ENCODE measurements around the gene BRIX1. TPM values are rescaled to one million over a fixed set of nuclear protein-coding genes. Genes with fewer than 3 reads are reported as not detected.

BRIX1 gene
- total and polyA plus RNA-seq, 2 experiments from 2014 or later, result 72.6 to 171 TPM

- Mint-ChIP-seq H3K4me1 (peaks cover 20% of the 10 kb centered on the region), H3K4me3 (peak overlapping the region; percentile 97)
Measured at GRCh38 chr5:34929720-34930461, 14.4 kb downstream of the BRIX1 start.

GRCh38 chr5:34930462-34930844 lies 14.9 kb downstream of the BRIX1 start:
- Histone ChIP-seq H3K27ac (ENCODE audit: low read depth) (peak overlapping the region; percentile 91), H3K4me3 (peak overlapping the region; percentile 73), H3K9me2 (ENCODE audit: insufficient read depth) (no peaks in the 10 kb centered on the region), H3K4me1 (ENCODE audit: insufficient read depth) (peaks cover 11% of the 10 kb centered on the region; the same call in 1 of the 2 replicates), H4K20me1 (replicated peaks; ENCODE audit: insufficient read depth) (peaks cover 11% of the 10 kb centered on the region; the same call in 1 of the 2 replicates), H3K27me3 (ENCODE audit: insufficient read depth) (no peaks in the 10 kb centered on the region), H3K4me2 (peak overlapping the region; percentile 92), H2AFZ (peak overlapping the region; percentile 73), H3F3A (replicated peaks; ENCODE audit: low read depth) (peaks cover 14% of the 10 kb centered on the region; the same call in 1 of the 2 replicates), H3K79me2 (replicated peaks; ENCODE audit: insufficient read depth) (peaks cover 51% of the 10 kb centered on the region), H3K36me3 (ENCODE audit: insufficient read depth) (peaks cover 16% of the 10 kb centered on the region)
- Mint-ChIP-seq H3K27me3 (ENCODE audit: insufficient read depth, low read depth, poor library complexity) (peaks cover 5% of the 10 kb centered on the region), H3K27ac (peak overlapping the region; percentile 98), H3K9me3 (no peaks in the 10 kb centered on the region), H3K4me3 (peak overlapping the region; percentile 97), H3K36me3 (ENCODE audit: low read depth) (peaks cover 24% of the 10 kb centered on the region), H3K4me1 (peaks cover 20% of the 10 kb centered on the region)
- DNase-seq (ENCODE audit: low spot score), result no peak
- no peak for ATAC-seq
- TF ChIP-seq CREB1 (CRISPR knock-in tag; IDR thresholded peaks at IDR 0.05; ENCODE audit: low read depth) (no peak), POLR2AphosphoS5 (IDR thresholded peaks at IDR 0.05; ENCODE audit: low read depth) (no peak), CTCF (conservative IDR thresholded peaks at IDR 0.05; ENCODE audit: low read depth in 2 of 2) (no peak), STAT1 (IDR thresholded peaks at IDR 0.05; ENCODE audit: unreplicated experiment) (no peak), REST (IDR thresholded peaks at IDR 0.05; ENCODE audit: unreplicated experiment) (no peak), EZH2phosphoT487 (IDR thresholded peaks at IDR 0.05; ENCODE audit: unreplicated experiment) (no peak)

More at GRCh38 chr5:34929720-34930461, 14.4 kb downstream of the BRIX1 start:
- TF ChIP-seq STAT1 (IDR thresholded peaks at IDR 0.05; ENCODE audit: unreplicated experiment) (no peak), POLR2AphosphoS5 (IDR thresholded peaks at IDR 0.05; ENCODE audit: low read depth) (peak; percentile 57; the same call in 1 of the 2 replicates)
- Mint-ChIP-seq H3K27ac (peak overlapping the region; percentile 98), H3K27me3 (ENCODE audit: insufficient read depth, low read depth, poor library complexity) (peaks cover 5% of the 10 kb centered on the region), H3K36me3 (ENCODE audit: low read depth) (peaks cover 30% of the 10 kb centered on the region), H3K9me3 (no peaks in the 10 kb centered on the region)
- Histone ChIP-seq H4K20me1 (replicated peaks; ENCODE audit: insufficient read depth) (peaks cover 12% of the 10 kb centered on the region; the same call in 1 of the 2 replicates), H3K4me1 (ENCODE audit: insufficient read depth) (peaks cover 11% of the 10 kb centered on the region; the same call in 1 of the 2 replicates), H3K79me2 (replicated peaks; ENCODE audit: insufficient read depth) (peaks cover 47% of the 10 kb centered on the region), H3K9me2 (ENCODE audit: insufficient read depth) (no peaks in the 10 kb centered on the region), H3K27me3 (ENCODE audit: insufficient read depth) (no peaks in the 10 kb centered on the region), H3F3A (replicated peaks; ENCODE audit: low read depth) (peaks cover 14% of the 10 kb centered on the region; the same call in 1 of the 2 replicates), H3K4me3 (peak overlapping the region; percentile 73), H3K27ac (ENCODE audit: low read depth) (peak overlapping the region; percentile 91), H3K36me3 (ENCODE audit: insufficient read depth) (peaks cover 16% of the 10 kb centered on the region), H2AFZ (peak overlapping the region; percentile 73), H3K4me2 (peak overlapping the region; percentile 92)
- DNase-seq (ENCODE audit: low spot score) (peak; percentile 86), ATAC-seq (peak; percentile 54)
